ENCODE data around the gene PLXNA4. TPM values are rescaled to one million over a fixed set of nuclear protein-coding genes. Genes with fewer than 3 reads are reported as not detected.

The PLXNA4 gene
- total RNA-seq, 4 donors from 2014 or later = 0.31 to 0.66 (median 0.43) TPM

DNA sequence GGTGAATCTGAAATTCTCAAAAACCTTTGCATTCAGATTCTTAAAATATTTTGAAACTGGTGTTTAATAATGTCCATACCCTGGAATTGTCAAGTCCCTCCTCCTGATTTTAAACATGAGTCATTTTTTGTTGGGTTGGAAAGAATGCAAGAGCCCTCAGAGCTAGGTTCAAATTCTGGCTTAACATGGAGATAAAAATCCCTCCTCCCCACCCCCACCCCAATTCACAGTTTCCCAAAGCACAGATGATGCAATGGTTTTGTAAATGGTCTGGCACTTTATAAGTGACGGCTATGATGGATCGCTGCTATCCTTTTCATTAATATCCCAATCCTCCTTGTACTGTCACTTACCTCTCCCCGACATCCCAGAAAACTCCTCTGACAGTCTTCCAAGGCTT, 332.8 kb downstream of the PLXNA4 start:
- Histone ChIP-seq H3K4me3 (no peak overlapping the region), H3K4me1 (no peaks in the 10 kb centered on the region), H3K36me3 (no peaks in the 10 kb centered on the region), H3K27ac (no peak overlapping the region), H3K9me3 (no peaks in the 10 kb centered on the region), H3K27me3 (no peaks in the 10 kb centered on the region)
- in situ Hi-C loops (cut with MboI; ENCODE audit: low sequenced_read_pairs in 4 of 4) = no loop called here
- no peak for TF ChIP-seq POLR2A (IDR thresholded peaks at IDR 0.05)
- TF ChIP-seq, protein P1, sequence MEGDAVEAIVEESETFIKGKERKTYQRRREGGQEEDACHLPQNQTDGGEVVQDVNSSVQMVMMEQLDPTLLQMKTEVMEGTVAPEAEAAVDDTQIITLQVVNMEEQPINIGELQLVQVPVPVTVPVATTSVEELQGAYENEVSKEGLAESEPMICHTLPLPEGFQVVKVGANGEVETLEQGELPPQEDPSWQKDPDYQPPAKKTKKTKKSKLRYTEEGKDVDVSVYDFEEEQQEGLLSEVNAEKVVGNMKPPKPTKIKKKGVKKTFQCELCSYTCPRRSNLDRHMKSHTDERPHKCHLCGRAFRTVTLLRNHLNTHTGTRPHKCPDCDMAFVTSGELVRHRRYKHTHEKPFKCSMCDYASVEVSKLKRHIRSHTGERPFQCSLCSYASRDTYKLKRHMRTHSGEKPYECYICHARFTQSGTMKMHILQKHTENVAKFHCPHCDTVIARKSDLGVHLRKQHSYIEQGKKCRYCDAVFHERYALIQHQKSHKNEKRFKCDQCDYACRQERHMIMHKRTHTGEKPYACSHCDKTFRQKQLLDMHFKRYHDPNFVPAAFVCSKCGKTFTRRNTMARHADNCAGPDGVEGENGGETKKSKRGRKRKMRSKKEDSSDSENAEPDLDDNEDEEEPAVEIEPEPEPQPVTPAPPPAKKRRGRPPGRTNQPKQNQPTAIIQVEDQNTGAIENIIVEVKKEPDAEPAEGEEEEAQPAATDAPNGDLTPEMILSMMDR (IDR thresholded peaks at IDR 0.05 in 4 of 5, conservative IDR thresholded peaks at IDR 0.05 in 1 of 5) = no peak
- intact Hi-C loops (cut with DNase I; ENCODE audit: low total_unique reads) = no loop called here
- DNase-seq (no peak), ATAC-seq (no peak)

DNA sequence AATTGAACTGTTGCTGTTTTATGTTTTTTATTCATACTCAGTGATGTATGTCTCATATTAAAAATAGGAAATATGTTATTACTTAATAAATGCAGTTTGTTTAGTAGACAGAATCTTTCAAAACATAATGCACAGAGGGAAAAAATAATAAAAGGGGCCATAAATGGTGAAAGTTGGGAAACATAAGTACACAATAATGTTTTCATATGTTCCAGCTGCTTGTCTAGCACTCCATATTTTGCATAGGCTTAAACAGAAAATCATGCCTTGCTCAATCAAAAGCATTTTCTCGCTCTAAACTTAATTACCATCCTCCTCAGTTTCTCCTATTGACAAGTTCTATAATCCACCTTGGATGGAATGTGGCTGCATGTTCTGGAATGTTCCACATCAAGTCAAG, 333.2 kb downstream of the PLXNA4 start:
- TF ChIP-seq, protein P1 (IDR thresholded peaks at IDR 0.05 in 4 of 5, conservative IDR thresholded peaks at IDR 0.05 in 1 of 5) = no peak
- TF ChIP-seq POLR2A (IDR thresholded peaks at IDR 0.05) = no peak
- H3K9me3 ChIP-seq = no peaks in the 10 kb centered on the region
- H3K27me3 ChIP-seq = no peaks in the 10 kb centered on the region
- H3K27ac ChIP-seq = no peak overlapping the region
- DNase-seq (no peak), ATAC-seq (no peak)
- H3K4me3 ChIP-seq = no peak overlapping the region
- in situ Hi-C loops (cut with MboI; ENCODE audit: low sequenced_read_pairs in 4 of 4) = no loop called here
- no peaks in the 10 kb centered on the region for H3K4me1 ChIP-seq
- intact Hi-C loops (cut with DNase I; ENCODE audit: low total_unique reads) = no loop called here
- no peaks in the 10 kb centered on the region for H3K36me3 ChIP-seq

DNA sequence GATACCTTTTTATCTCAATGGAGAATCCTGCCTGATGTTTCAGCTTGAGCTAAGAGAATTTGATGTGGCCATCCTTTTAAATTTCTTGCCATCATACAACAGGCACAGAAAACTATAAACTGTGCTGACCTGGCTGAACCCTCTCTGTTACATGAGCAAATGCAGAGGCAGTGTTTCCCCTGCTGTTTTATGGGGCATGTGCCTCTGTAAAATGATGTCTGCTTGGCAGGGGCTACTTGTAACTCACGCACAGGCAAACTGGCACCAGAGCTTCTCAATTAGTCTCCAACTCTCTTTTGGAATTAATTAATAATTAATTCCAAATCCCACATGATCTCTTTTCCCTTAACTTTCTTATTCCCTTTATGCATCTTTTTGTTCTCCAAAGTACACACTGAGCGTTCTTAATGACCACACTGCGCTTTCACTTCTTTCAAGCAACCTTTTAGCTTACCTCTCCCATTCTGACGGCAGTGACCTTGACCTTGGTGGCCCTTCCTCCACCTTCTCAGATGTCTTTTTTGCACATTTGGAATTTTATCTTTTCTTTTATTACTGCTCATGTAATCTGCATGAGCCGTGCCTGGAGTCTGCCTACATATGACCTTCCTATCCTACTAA, 334.0 kb downstream of the PLXNA4 start:
- ATAC-seq (no peak), DNase-seq (no peak)
- H3K4me1 ChIP-seq = no peaks in the 10 kb centered on the region
- intact Hi-C loops (cut with DNase I; ENCODE audit: low total_unique reads) (no loop called here), in situ Hi-C loops (cut with MboI; ENCODE audit: low sequenced_read_pairs in 4 of 4) (no loop called here)
- TF ChIP-seq, protein P1 (IDR thresholded peaks at IDR 0.05 in 4 of 5, conservative IDR thresholded peaks at IDR 0.05 in 1 of 5) = no peak
- TF ChIP-seq POLR2A (IDR thresholded peaks at IDR 0.05) = no peak
- H3K9me3 ChIP-seq = no peaks in the 10 kb centered on the region
- H3K27ac ChIP-seq = no peak overlapping the region
- H3K36me3 ChIP-seq = no peaks in the 10 kb centered on the region
- H3K27me3 ChIP-seq = no peaks in the 10 kb centered on the region
- no peak overlapping the region for H3K4me3 ChIP-seq

DNA sequence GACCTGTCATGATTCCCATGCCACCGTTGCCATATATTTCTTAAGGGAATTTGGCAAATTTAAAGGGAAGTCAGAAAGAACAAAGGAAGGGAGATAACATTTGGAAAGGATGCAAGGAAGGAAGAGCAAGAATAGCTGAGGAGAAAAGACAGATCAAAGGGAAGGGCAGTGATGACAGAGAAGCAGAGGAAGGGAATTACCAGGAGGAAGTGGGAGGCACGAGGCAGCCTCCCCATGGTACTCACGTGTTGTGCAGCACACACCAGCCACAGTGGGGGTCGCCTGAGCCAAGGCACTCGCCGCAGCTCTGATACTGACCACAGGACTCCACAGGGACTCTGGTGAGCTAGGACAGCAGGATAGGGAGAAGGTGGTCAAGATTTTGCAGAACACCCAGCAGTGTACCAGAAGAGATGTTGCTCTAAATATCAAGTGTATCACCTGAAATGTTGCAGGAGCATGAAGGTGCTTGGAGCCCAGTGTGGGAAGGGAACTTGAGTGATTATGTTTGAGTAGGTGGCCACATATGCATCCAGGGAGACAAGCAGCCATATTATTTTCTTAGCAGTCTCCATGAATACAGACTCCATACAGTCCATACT, 335.3 kb downstream of the PLXNA4 start:
- no peak for TF ChIP-seq POLR2A (IDR thresholded peaks at IDR 0.05)
- TF ChIP-seq, protein P1 (IDR thresholded peaks at IDR 0.05 in 4 of 5, conservative IDR thresholded peaks at IDR 0.05 in 1 of 5) = no peak
- in situ Hi-C loops (cut with MboI; ENCODE audit: low sequenced_read_pairs in 4 of 4) = no loop called here
- Histone ChIP-seq H3K4me3 (no peak overlapping the region), H3K4me1 (no peaks in the 10 kb centered on the region), H3K9me3 (no peaks in the 10 kb centered on the region), H3K36me3 (no peaks in the 10 kb centered on the region), H3K27me3 (no peaks in the 10 kb centered on the region), H3K27ac (no peak overlapping the region)
- DNase-seq (no peak), ATAC-seq (no peak)
- intact Hi-C loops (cut with DNase I; ENCODE audit: low total_unique reads) = no loop called here
